ENCODE results near the gene ZNF865. TPM values are rescaled to one million over a fixed set of nuclear protein-coding genes. Genes with fewer than 3 reads are reported as not detected.

The ZNF865 gene
- total and polyA plus RNA-seq, 2 of the 4 experiments (the other 2 are of a cell fraction) = under 0.01 to 4.6 TPM

DNA sequence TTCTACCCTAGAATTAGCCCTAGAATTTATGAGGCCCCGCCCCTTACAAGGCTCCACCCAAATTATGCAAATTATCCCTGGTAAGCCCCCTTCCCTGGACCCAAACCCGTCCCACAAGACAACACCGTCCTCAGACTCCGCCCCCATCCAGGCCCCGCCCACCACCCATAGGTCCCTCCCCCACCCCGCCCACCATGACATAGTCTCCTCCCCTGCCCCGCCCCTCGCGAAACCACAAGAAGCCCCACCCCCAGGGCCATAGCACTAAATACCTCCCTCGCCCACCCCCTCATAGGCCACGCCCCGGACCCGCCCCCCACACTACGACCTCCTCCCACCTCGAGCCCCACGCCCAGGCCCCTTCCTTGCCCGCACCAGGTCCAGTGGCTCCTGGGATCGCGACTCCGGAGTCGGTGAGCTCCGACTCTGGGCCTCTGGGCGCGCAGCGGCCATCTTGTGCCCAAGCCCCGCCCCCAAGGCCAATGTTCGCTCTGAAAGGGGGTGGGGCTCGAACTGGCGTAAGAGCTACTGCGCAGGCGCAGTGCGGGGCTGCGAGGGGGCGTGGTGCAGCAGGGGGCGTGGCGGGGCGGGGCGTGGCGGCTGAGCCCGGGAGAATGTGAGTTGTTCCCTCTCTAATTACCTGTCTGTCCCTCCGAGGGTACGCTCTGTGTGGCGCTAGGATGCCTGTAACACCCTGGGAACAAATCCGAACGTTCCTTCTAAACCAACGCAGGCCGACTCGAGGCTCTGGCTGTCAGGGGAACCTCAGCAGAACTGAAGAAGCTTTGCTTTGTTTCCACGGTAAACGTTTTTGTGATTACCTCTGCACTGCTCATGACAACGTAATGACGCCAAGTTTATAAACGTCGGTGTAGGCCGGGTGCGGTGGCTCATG is 18.9 kb downstream of the ZNF865 start, which contains the start of gene ZNF784 (continued):
- TF ChIP-seq, protein P1, sequence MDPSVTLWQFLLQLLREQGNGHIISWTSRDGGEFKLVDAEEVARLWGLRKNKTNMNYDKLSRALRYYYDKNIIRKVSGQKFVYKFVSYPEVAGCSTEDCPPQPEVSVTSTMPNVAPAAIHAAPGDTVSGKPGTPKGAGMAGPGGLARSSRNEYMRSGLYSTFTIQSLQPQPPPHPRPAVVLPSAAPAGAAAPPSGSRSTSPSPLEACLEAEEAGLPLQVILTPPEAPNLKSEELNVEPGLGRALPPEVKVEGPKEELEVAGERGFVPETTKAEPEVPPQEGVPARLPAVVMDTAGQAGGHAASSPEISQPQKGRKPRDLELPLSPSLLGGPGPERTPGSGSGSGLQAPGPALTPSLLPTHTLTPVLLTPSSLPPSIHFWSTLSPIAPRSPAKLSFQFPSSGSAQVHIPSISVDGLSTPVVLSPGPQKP (IDR thresholded peaks at IDR 0.05; ENCODE audit: borderline replicate concordance, low read depth, low read length) = no peak
- TF ChIP-seq CEBPB (IDR thresholded peaks at IDR 0.05; ENCODE audit: low read depth, low read length) = no peak
- no peak for TF ChIP-seq RFX5 (IDR thresholded peaks at IDR 0.05; ENCODE audit: low read depth, low read length)
- TF ChIP-seq RAD21 (IDR thresholded peaks at IDR 0.05; ENCODE audit: low read length) = no peak

All from IMR-90 (cell line).